MM.1S (cell line): ENCODE measurements around the gene PEAK1.

Source experiments
- DNase-seq: peaks from one replicate; pipeline ENCODE4 v3.0.0-alpha.2; 2015
- H2AFZ ChIP-seq: fragments of 300-600 bp; sonication (generic); 2 replicates; pipeline ENCODE4 v1.6.0; 2016; ENCODE audit warnings: antibody characterized with exemption, low read length
- H3F3A ChIP-seq: fragments of 300-600 bp; sonication (generic); 2 replicates; pipeline ENCODE4 v1.6.1; 2016; ENCODE audit warnings: mild to moderate bottlenecking, antibody characterized with exemption, low read length, moderate library complexity, mixed read lengths; ENCODE audit not compliant: insufficient read depth
- H3K27ac ChIP-seq: fragments of 300-600 bp; sonication (generic); 2 replicates; pipeline ENCODE4 v1.5.1; 2016; ENCODE audit warnings: mild to moderate bottlenecking, low read length
- H3K27me3 ChIP-seq: fragments of 300-600 bp; sonication (generic); replicated peaks from 2 replicates; pipeline ENCODE4 v1.6.0; 2016; ENCODE audit warnings: low read length; ENCODE audit not compliant: insufficient read depth
- H3K36me3 ChIP-seq: fragments of 300-600 bp; sonication (generic); replicated peaks from 2 replicates; pipeline ENCODE4 v1.6.1; 2016; ENCODE audit warnings: mild to moderate bottlenecking, low read length, mixed read lengths; ENCODE audit not compliant: insufficient read depth
- H3K4me1 ChIP-seq: fragments of 300-600 bp; sonication (generic); 2 replicates; pipeline ENCODE4 v1.6.1; 2016; ENCODE audit warnings: low read length, mixed read lengths
- H3K4me2 ChIP-seq: fragments of 300-600 bp; sonication (generic); 2 replicates; pipeline ENCODE4 v1.6.0; 2016; ENCODE audit warnings: low read depth, low read length
- H3K4me3 ChIP-seq: fragments of 300-600 bp; sonication (generic); 2 replicates; pipeline ENCODE4 v1.5.1; 2016; ENCODE audit warnings: low read length, mixed read lengths
- H3K79me2 ChIP-seq: fragments of 300-600 bp; sonication (generic); 2 replicates; pipeline ENCODE4 v1.6.1; 2016; ENCODE audit warnings: mixed run types, low read length, mixed read lengths
- H3K9ac ChIP-seq: fragments of 300-600 bp; sonication (generic); 2 replicates; pipeline ENCODE4 v1.6.1; 2016; ENCODE audit warnings: low read length, mixed read lengths
- H3K9me2 ChIP-seq: fragments of 300-600 bp; sonication (generic); replicated peaks from 2 replicates; pipeline ENCODE4 v1.6.1; 2016; ENCODE audit warnings: mild to moderate bottlenecking, low read length, mixed read lengths; ENCODE audit not compliant: insufficient read depth
- H3K9me3 ChIP-seq: fragments of 300-600 bp; sonication (generic); replicated peaks from 2 replicates; pipeline ENCODE4 v1.6.1; 2016; ENCODE audit warnings: mild to moderate bottlenecking, low read length, mixed read lengths; ENCODE audit not compliant: insufficient read depth
- H4K20me1 ChIP-seq: fragments of 300-600 bp; sonication (generic); 2 replicates; pipeline ENCODE4 v1.6.1; 2016; ENCODE audit warnings: mild to moderate bottlenecking, low read length, moderate library complexity, mixed read lengths; ENCODE audit not compliant: insufficient read depth
- CTCF ChIP-seq: fragments of 300-600 bp; sonication (generic); IDR thresholded peaks from 2 replicates; pipeline ENCODE4 v1.5.1; 2016; ENCODE audit warnings: antibody characterized with exemption, low read length, mixed read lengths
- EZH2 ChIP-seq: fragments of 300-600 bp; sonication (generic); optimal IDR thresholded peaks from 2 replicates; pipeline ENCODE3; 2017; ENCODE audit warnings: low read depth, mild to moderate bottlenecking, antibody characterized with exemption, low read length, mixed read lengths
- EZH2phosphoT487 ChIP-seq: fragments of 300-600 bp; sonication (generic); IDR thresholded peaks from 2 replicates; pipeline ENCODE4 v1.6.1; 2018; ENCODE audit warnings: antibody characterized with exemption, low read length

Gene PEAK1

GRCh38 chr15:77138167-77138522, 281.8 kb downstream of the PEAK1 start:
- Histone ChIP-seq H3K4me3 (no peak overlapping the region), H2AFZ (no peak overlapping the region), H3K9me2 (no peaks in the 10 kb centered on the region), H3K4me1 (peaks cover 9% of the 10 kb centered on the region; the same call in 1 of the 2 replicates), H3K36me3 (no peaks in the 10 kb centered on the region), H4K20me1 (no peaks in the 10 kb centered on the region), H3K27me3 (no peaks in the 10 kb centered on the region), H3K9ac (no peak overlapping the region), H3K9me3 (no peaks in the 10 kb centered on the region), H3F3A (no peaks in the 10 kb centered on the region), H3K4me2 (no peak overlapping the region), H3K27ac (no peak overlapping the region), H3K79me2 (no peaks in the 10 kb centered on the region)
- DNase-seq, result no peak
- no peak for TF ChIP-seq EZH2
- no peak for TF ChIP-seq CTCF
- no peak for TF ChIP-seq EZH2phosphoT487

GRCh38 chr15:77135181-77135580, 284.7 kb downstream of the PEAK1 start:
- Histone ChIP-seq H3K4me1 (peaks cover 9% of the 10 kb centered on the region; the same call in 1 of the 2 replicates), H4K20me1 (no peaks in the 10 kb centered on the region), H3K79me2 (no peaks in the 10 kb centered on the region), H3K4me2 (no peak overlapping the region), H3K9ac (no peak overlapping the region), H3K27ac (no peak overlapping the region), H3K27me3 (no peaks in the 10 kb centered on the region), H3K9me2 (no peaks in the 10 kb centered on the region), H3K4me3 (no peak overlapping the region), H3K9me3 (no peaks in the 10 kb centered on the region), H3K36me3 (no peaks in the 10 kb centered on the region), H3F3A (no peaks in the 10 kb centered on the region), H2AFZ (no peak overlapping the region)
- DNase-seq, result no peak
- no peak for TF ChIP-seq CTCF
- TF ChIP-seq EZH2phosphoT487, result no peak
- no peak for TF ChIP-seq EZH2

- Histone ChIP-seq H3F3A (no peaks in the 10 kb centered on the region), H3K9ac (no peak overlapping the region), H3K9me2 (no peaks in the 10 kb centered on the region), H2AFZ (no peak overlapping the region), H3K4me1 (peaks cover 9% of the 10 kb centered on the region; the same call in 1 of the 2 replicates), H3K4me2 (no peak overlapping the region), H4K20me1 (no peaks in the 10 kb centered on the region), H3K36me3 (no peaks in the 10 kb centered on the region), H3K79me2 (no peaks in the 10 kb centered on the region), H3K4me3 (no peak overlapping the region), H3K27me3 (no peaks in the 10 kb centered on the region), H3K9me3 (no peaks in the 10 kb centered on the region), H3K27ac (no peak overlapping the region)
- DNase-seq, result no peak
- TF ChIP-seq CTCF (no peak), EZH2 (no peak), EZH2phosphoT487 (no peak)
Measured at GRCh38 chr15:77130315-77130930, 289.5 kb downstream of the PEAK1 start.
